ENCODE results near the gene AP5Z1. TPM values are rescaled to one million over a fixed set of nuclear protein-coding genes. Genes with fewer than 3 reads are reported as not detected.

The AP5Z1 gene
- total and polyA plus RNA-seq, 2 experiments from 2014 or later: 31.2 to 44.5 TPM

DNA sequence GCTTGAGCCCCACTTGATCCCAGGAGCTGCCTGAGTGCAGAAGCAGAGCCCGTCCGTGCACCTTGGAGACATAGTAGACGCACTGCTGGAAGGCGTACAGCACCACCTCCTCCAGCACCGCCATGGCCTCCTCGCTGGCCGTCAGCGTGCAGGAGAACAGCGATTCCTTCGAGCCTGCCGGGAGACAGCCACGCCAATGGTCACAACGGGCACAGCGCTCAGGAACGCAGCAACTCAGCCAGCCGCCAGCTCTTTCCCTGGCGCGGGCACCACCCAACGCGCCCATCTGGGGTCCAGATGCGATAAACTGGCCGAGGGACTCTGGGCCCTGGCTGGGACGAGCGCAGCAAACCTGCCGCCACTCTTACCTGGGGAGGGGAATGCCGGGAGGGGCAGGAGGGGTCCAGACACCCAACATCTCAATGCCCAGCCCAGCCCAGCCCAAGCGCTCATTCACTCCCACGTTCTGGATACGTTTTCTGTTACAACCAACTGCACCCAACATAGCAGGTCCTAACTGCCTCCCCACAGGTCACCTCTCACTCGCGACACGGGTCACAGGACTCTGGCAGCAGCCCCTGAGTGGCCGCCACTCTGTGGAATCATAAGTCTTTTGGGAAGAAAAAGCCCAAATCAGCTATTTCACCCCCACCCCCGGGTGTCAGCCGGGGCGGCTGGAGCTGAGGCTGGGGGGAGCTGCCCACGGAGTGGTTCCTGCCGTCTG, 41.9 kb downstream of the AP5Z1 start:
- 59 to 77% methylated on average over 32 to 37 of the region's 38 CpGs for WGBS, 2 experiments (ENCODE audit: low coverage in 1 of 2, low lambda C conversion rate in 2 of 2, missing lambda C conversion rate in 2 of 2)
- in situ Hi-C loops (cut with MboI): no loop called here

GRCh38 chr7:4818000-4818794, 42.8 kb downstream of the AP5Z1 start:
- Histone ChIP-seq H3K9me2 (ENCODE audit: insufficient read depth) (no peaks in the 10 kb centered on the region), H3K4me1 (ENCODE audit: insufficient read depth) (no peaks in the 10 kb centered on the region), H3K9me3 (ENCODE audit: low read depth) (no peaks in the 10 kb centered on the region), H3K4me2 (ENCODE audit: unreplicated experiment) (no peak overlapping the region), H3K4me3 (no peak overlapping the region), H3K27ac (no peak overlapping the region), H2AFZ (no peak overlapping the region), H3F3A (ENCODE audit: insufficient read depth) (no peaks in the 10 kb centered on the region), H4K20me1 (ENCODE audit: insufficient read depth) (no peaks in the 10 kb centered on the region), H3K36me3 (ENCODE audit: low read depth) (no peaks in the 10 kb centered on the region), H3K79me2 (ENCODE audit: insufficient read depth) (no peaks in the 10 kb centered on the region), H3K9ac (no peak overlapping the region), H3K27me3 (replicated peaks; ENCODE audit: insufficient read depth) (no peaks in the 10 kb centered on the region)
- WGBS, 2 experiments (ENCODE audit: low coverage in 1 of 2, low lambda C conversion rate in 2 of 2, missing lambda C conversion rate in 2 of 2): 85 to 88% methylated on average over 23 to 32 of the region's 32 CpGs
- in situ Hi-C loops (cut with MboI): no loop called here
- DNase-seq: no peak
- TF ChIP-seq EZH2 (IDR thresholded peaks at IDR 0.05; ENCODE audit: insufficient read depth, poor library complexity, severe bottlenecking) (no peak), EZH2phosphoT487 (IDR thresholded peaks at IDR 0.05; ENCODE audit: insufficient read depth, low read depth) (no peak)

More for the DNA sequence above, 41.9 kb downstream of the AP5Z1 start:
- Histone ChIP-seq H3F3A (ENCODE audit: insufficient read depth) (no peaks in the 10 kb centered on the region), H3K9me3 (ENCODE audit: low read depth) (no peaks in the 10 kb centered on the region), H3K36me3 (ENCODE audit: low read depth) (no peaks in the 10 kb centered on the region), H3K4me3 (no peak overlapping the region), H3K4me1 (ENCODE audit: insufficient read depth) (no peaks in the 10 kb centered on the region), H3K27ac (no peak overlapping the region), H3K27me3 (replicated peaks; ENCODE audit: insufficient read depth) (no peaks in the 10 kb centered on the region), H3K9ac (no peak overlapping the region), H4K20me1 (ENCODE audit: insufficient read depth) (no peaks in the 10 kb centered on the region), H3K79me2 (ENCODE audit: insufficient read depth) (no peaks in the 10 kb centered on the region), H3K4me2 (ENCODE audit: unreplicated experiment) (no peak overlapping the region), H2AFZ (no peak overlapping the region), H3K9me2 (ENCODE audit: insufficient read depth) (no peaks in the 10 kb centered on the region)
- no peak for TF ChIP-seq EZH2 (IDR thresholded peaks at IDR 0.05; ENCODE audit: insufficient read depth, poor library complexity, severe bottlenecking)
- DNase-seq: peak; percentile 19

DNA sequence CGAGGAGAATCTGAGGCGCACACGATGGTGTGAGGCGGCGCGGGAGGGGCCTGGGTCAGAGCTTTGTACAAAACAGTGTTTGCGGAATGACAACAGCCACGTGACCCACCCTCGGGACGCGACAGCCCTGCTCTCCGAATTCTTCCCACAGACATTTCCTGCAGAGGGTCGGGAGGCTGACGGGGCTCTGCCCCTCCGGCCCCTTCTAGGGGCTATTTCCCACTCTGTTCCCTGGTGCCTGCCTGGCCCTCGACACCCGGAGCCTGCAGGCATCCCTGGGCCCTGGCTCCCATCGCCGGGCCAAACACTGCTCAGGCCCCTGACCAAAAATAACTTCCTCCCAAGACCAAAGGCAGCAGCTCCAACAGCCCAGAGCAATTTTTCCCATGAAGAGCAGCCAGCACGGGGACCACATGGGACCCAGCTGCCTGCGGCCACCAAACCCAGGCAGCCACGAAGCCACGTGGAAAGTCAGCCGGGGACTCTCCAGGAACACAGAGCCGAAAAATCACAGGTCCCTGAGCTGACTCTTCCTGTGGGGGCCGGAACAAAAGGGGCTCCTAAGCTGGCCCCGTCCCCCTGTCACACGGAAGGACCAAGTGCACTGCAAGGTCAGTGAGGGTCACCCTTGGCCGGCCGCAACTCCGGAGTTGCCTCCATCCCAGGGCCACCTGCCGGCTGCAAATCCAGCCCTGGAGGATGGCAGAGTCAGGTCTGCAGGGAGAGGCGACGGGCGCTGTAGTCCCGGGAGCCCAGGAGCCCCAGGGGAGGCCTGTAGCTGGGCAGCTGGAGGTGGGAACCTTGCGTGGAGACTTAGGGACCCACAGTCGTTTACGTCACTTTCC, 44.4 kb downstream of the AP5Z1 start:
- Histone ChIP-seq H3K27me3 (replicated peaks; ENCODE audit: insufficient read depth) (no peaks in the 10 kb centered on the region), H3K4me1 (ENCODE audit: insufficient read depth) (no peaks in the 10 kb centered on the region), H3K4me3 (no peak overlapping the region), H3K4me2 (ENCODE audit: unreplicated experiment) (no peak overlapping the region), H3K9ac (no peak overlapping the region), H3K9me3 (ENCODE audit: low read depth) (no peaks in the 10 kb centered on the region), H3F3A (ENCODE audit: insufficient read depth) (no peaks in the 10 kb centered on the region), H3K36me3 (ENCODE audit: low read depth) (no peaks in the 10 kb centered on the region), H3K9me2 (ENCODE audit: insufficient read depth) (no peaks in the 10 kb centered on the region), H4K20me1 (ENCODE audit: insufficient read depth) (no peaks in the 10 kb centered on the region), H3K27ac (no peak overlapping the region), H3K79me2 (ENCODE audit: insufficient read depth) (no peaks in the 10 kb centered on the region), H2AFZ (no peak overlapping the region)
- no peak for TF ChIP-seq EZH2 (IDR thresholded peaks at IDR 0.05; ENCODE audit: insufficient read depth, poor library complexity, severe bottlenecking)
- no peak for DNase-seq
- in situ Hi-C loops (cut with MboI): no loop called here
- 88 to 90% methylated on average over 38 to 39 of the region's 39 CpGs for WGBS, 2 experiments (ENCODE audit: low coverage in 1 of 2, low lambda C conversion rate in 2 of 2, missing lambda C conversion rate in 2 of 2)

DNA sequence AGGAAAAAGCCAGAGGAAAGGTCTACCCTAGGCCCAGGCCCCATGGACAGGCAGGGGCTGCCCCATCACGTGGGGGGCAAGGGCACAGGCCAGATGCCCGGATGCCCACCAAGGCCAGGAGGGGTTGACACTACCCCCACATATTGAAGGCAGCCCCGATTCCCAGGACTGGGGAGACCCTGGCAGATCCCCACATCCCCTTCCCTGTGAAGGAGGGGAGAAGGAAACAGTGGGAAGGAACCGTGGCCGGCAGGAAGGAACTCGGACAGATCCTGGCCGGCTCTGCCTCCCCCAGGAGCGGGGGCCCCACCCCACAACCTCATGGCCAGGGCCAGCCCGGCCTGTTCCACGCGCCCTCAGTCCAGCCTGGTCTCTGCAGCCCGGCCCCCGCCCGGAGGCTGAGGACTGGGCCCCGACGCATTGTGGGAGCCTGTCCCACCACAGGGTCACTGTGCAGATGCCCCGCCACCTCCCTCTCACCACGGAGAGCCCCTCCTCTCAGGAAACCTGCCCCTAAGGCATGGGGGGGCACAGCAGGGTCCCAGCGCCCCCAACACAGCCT, 45.1 kb downstream of the AP5Z1 start:
- no peaks in the 10 kb centered on the region for H3K79me2 ChIP-seq (ENCODE audit: insufficient read depth)
- H3K4me2 ChIP-seq (ENCODE audit: unreplicated experiment): no peak overlapping the region
- no peaks in the 10 kb centered on the region for H3K4me1 ChIP-seq (ENCODE audit: insufficient read depth)
- no peaks in the 10 kb centered on the region for H3K36me3 ChIP-seq (ENCODE audit: low read depth)
- 74 to 85% methylated on average over 12 to 17 of the region's 19 CpGs for WGBS, 2 experiments (ENCODE audit: low coverage in 1 of 2, low lambda C conversion rate in 2 of 2, missing lambda C conversion rate in 2 of 2)
- H3K27ac ChIP-seq: no peak overlapping the region
- H3K9ac ChIP-seq: no peak overlapping the region
- no peaks in the 10 kb centered on the region for H3K9me3 ChIP-seq (ENCODE audit: low read depth)
- H3K4me3 ChIP-seq: no peak overlapping the region
- H2AFZ ChIP-seq: no peak overlapping the region
- no peak for DNase-seq
- H4K20me1 ChIP-seq (ENCODE audit: insufficient read depth): no peaks in the 10 kb centered on the region
- H3K9me2 ChIP-seq (ENCODE audit: insufficient read depth): no peaks in the 10 kb centered on the region
- no peaks in the 10 kb centered on the region for H3K27me3 ChIP-seq (replicated peaks; ENCODE audit: insufficient read depth)
- no peak for TF ChIP-seq EZH2 (IDR thresholded peaks at IDR 0.05; ENCODE audit: insufficient read depth, poor library complexity, severe bottlenecking)
- TF ChIP-seq EZH2phosphoT487 (IDR thresholded peaks at IDR 0.05; ENCODE audit: insufficient read depth, low read depth): no peak
- in situ Hi-C loops (cut with MboI): no loop called here
- no peaks in the 10 kb centered on the region for H3F3A ChIP-seq (ENCODE audit: insufficient read depth)

All from GM23248 (cell line).